ENCODE measurements around the gene SCN2A.

DNA sequence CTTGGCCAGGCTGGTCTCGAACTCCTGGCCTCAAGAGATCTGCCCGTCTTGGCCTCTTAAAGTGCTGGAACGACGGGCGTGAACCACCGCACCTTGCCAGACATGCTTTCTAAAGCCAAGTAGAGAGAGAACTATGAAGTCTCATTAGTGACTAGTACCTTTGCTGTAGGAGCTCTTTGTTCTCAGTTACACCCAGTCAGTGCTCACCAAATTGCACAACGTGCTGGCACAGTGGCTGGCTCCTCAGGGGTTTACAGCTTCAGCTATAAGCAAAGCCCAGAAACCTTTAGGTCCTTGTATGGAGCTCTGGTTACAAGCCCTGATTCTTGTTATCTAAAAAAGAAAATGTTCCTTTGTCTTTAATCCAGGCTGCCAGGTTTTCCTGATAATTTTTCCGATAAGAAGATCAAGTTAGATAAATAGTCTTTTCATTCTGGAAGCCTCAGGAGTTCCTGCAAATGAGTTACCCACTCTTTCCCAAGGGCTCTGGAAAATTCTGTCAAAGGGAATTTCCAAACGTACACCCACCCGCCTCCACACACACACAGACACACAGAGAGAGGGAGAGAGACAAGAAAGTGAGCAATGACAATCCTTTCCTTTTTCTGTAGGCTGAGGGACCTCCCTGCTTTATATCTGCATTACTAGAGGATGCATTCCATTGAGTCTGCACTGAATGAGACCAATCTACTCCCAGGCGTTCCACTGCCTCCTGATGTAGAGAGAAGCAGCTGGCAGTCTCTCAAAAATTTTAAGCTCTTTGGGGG is 130.1 kb downstream of the SCN2A start:
- TF ChIP-seq FOXP2 (optimal IDR thresholded peaks at IDR 0.05; ENCODE audit: control extremely low read depth, extremely low read length, insufficient read depth), result no peak
- TF ChIP-seq EZH2 (IDR thresholded peaks at IDR 0.05), result no peak

Measured in SK-N-MC (cell line).